Measurements from ENCODE around the gene FAM180B. TPM values are rescaled to one million over a fixed set of nuclear protein-coding genes. Genes with fewer than 3 reads are reported as not detected.
A peak's percentile ranks its signal among the peaks of the same experiment; 100 is the strongest.

The FAM180B gene
- total RNA-seq, 1 donor from 2014 or later, result 0.53 TPM

- peak within 1 kb of the TSS; percentile 86 for H3K4me3 ChIP-seq
- intact Hi-C loops (cut with DNase I), result no loop called here
- ATAC-seq, result peak; percentile 97
These were observed 7.7 kb upstream of the FAM180B start, which contains the start of the genes KBTBD4 and NDUFS3 for GRCh38 chr11:47578524-47579494. KBTBD4 (minus strand) TSS chr11:47578970; CDS start chr11:47578951, 19 bp downstream. NDUFS3 (plus strand) TSS chr11:47579074; CDS start chr11:47579092, 18 bp downstream.

GRCh38 chr11:47583844-47584243 lies 2.6 kb upstream of the FAM180B start:
- intact Hi-C loops (cut with DNase I), result no loop called here
- H3K27ac ChIP-seq, result no peak overlapping the region
- no peak for DNase-seq
- peaks cover 14% of the 10 kb centered on the region for H3K4me1 ChIP-seq
- peaks cover 50% of the 10 kb centered on the region for H3K36me3 ChIP-seq
- H3K27me3 ChIP-seq (ENCODE audit: low read depth), result no peaks in the 10 kb centered on the region
- H3K9me3 ChIP-seq, result no peaks in the 10 kb centered on the region
- no peak for TF ChIP-seq CTCF (IDR thresholded peaks at IDR 0.05)
- H3K4me3 ChIP-seq, result no peak overlapping the region
- no peak for ATAC-seq

More at GRCh38 chr11:47578524-47579494, 7.7 kb upstream of the FAM180B start, which contains the start of the genes KBTBD4 and NDUFS3:
- Histone ChIP-seq H3K27ac (peak within 1 kb of the TSS; percentile 84), H3K4me1 (peaks cover 31% of the 10 kb centered on the region), H3K9me3 (no peaks in the 10 kb centered on the region), H3K27me3 (ENCODE audit: low read depth) (no peaks in the 10 kb centered on the region), H3K36me3 (peaks cover 74% of the 10 kb centered on the region)
- DNase-seq, result peak; percentile 91
- no peak for TF ChIP-seq CTCF (IDR thresholded peaks at IDR 0.05)

GRCh38 chr11:47587039-47587716 lies 700 bp downstream of the FAM180B start:
- ATAC-seq (no peak), DNase-seq (no peak)
- Histone ChIP-seq H3K4me1 (no peaks in the 10 kb centered on the region), H3K27ac (peak overlapping the region; percentile 49), H3K4me3 (no peak overlapping the region), H3K9me3 (no peaks in the 10 kb centered on the region), H3K27me3 (ENCODE audit: low read depth) (peaks cover 19% of the 10 kb centered on the region), H3K36me3 (peaks cover 31% of the 10 kb centered on the region)
- no peak for TF ChIP-seq CTCF (IDR thresholded peaks at IDR 0.05)
- intact Hi-C loops (cut with DNase I), result no loop called here

GRCh38 chr11:47587723-47588326 lies 1.3 kb downstream of the FAM180B start:
- ATAC-seq (peak; percentile 74 to 86), DNase-seq (peak; percentile 87)
- no peaks in the 10 kb centered on the region for H3K9me3 ChIP-seq

More at GRCh38 chr11:47587723-47588326, 1.3 kb downstream of the FAM180B start:
- TF ChIP-seq CTCF (IDR thresholded peaks at IDR 0.05), result no peak
- peak overlapping the region; percentile 11 for H3K4me3 ChIP-seq
- H3K4me1 ChIP-seq, result no peaks in the 10 kb centered on the region
- peak overlapping the region; percentile 49 for H3K27ac ChIP-seq
- intact Hi-C loops (cut with DNase I), result no loop called here
- H3K27me3 ChIP-seq (ENCODE audit: low read depth), result peaks cover 24% of the 10 kb centered on the region
- H3K36me3 ChIP-seq, result peaks cover 24% of the 10 kb centered on the region
